ENCODE measurements around the gene ANO5.

GRCh38 chr11:22234743-22235142 lies 41.9 kb downstream of the ANO5 start:
- no peak for TF ChIP-seq JUND (IDR thresholded peaks at IDR 0.05)
- TF ChIP-seq CTCF (IDR thresholded peaks at IDR 0.05 in 2 of 3, conservative IDR thresholded peaks at IDR 0.05 in 1 of 3; ENCODE audit: borderline replicate concordance in 1 of 3, insufficient read depth in 1 of 3, low read depth in 2 of 3, low read length in 2 of 3): no peak
- no peak for TF ChIP-seq EZH2 (IDR thresholded peaks at IDR 0.05)
- TF ChIP-seq POLR2A (IDR thresholded peaks at IDR 0.05; ENCODE audit: borderline replicate concordance, extremely low read depth, insufficient read depth, insufficient read length): no peak
- TF ChIP-seq ATF3 (IDR thresholded peaks at IDR 0.05): no peak

Data from HCT116 (cell line).